Measurements from ENCODE around the gene CHRND.
"Not testable (repeated sequence)": the region's sequence is repeated elsewhere in the genome, so short reads cannot be mapped to it uniquely, and the experiment has no call there.

Gene CHRND

DNA sequence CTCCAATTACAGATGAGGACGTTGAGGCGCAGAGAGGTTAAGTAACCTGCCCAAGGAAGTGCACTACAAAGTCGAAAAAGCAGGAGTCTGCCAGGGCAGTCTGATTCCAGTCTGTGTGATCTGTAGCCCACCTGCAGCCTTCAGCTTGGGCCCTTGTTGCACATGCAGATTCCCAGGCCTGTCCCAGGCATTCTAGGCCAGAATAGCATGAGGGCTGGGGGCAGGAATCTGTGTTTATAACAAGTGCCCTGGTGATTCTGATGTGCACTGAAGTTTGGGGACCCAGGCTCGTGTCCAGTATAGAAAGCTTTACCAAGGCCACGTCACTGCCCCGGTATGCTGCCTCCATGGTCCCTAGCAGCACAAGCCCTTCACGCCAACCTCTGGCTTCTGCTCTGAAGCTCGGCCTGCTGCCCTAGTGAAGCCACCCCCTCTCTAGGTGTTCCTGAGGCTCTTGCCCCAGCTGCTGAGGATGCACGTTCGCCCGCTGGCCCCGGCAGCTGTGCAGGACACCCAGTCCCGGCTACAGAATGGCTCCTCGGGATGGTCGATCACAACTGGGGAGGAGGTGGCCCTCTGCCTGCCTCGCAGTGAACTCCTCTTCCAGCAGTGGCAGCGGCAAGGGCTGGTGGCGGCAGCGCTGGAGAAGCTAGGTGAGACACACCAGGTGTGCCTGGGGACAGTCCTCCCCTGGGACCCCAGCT lies 18.1 kb downstream of the CHRND start:
- no peak for DNase-seq

DNA sequence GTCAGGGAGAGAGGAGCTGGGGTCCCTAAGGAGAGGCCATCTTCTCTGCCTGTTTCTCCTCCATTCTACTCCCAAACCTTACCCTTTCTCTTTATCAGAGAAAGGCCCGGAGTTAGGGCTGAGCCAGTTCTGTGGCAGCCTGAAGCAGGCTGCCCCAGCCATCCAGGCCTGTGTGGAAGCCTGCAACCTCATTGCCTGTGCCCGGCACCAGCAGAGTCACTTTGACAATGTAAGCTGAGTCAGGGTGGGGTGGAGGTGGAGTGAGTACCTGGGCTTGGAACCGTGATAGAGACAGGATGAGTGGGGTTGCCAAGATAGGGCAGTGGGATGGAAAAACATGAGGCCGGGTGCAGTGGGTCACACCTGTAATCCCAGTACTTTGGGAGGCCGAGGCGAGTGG lies 18.7 kb downstream of the CHRND start:
- DNase-seq: no peak

GRCh38 chr2:232545511-232546375 lies 19.8 kb downstream of the CHRND start:
- no peak for DNase-seq

GRCh38 chr2:232547991-232548390 lies 22.0 kb downstream of the CHRND start:
- DNase-seq: no peak

GRCh38 chr2:232549655-232550353 lies 23.8 kb downstream of the CHRND start:
- DNase-seq: no peak

GRCh38 chr2:232550354-232551249 lies 24.6 kb downstream of the CHRND start, which contains the start of the genes EIF4E2 and TIGD1:
Gene EIF4E2 (plus strand): TSS chr2:232550689. CDS start chr2:232550725, 36 bp downstream.
Gene TIGD1 (minus strand): TSS chr2:232550557. CDS start chr2:232549882, 675 bp downstream.
- DNase-seq: peak; percentile 49

- no peak for DNase-seq
These were observed 25.3 kb downstream of the CHRND start for GRCh38 chr2:232551250-232551638.

GRCh38 chr2:232551776-232552175 lies 25.8 kb downstream of the CHRND start:
- no peak for DNase-seq

GRCh38 chr2:232556426-232556825 lies 30.5 kb downstream of the CHRND start:
- no peak for DNase-seq

DNA sequence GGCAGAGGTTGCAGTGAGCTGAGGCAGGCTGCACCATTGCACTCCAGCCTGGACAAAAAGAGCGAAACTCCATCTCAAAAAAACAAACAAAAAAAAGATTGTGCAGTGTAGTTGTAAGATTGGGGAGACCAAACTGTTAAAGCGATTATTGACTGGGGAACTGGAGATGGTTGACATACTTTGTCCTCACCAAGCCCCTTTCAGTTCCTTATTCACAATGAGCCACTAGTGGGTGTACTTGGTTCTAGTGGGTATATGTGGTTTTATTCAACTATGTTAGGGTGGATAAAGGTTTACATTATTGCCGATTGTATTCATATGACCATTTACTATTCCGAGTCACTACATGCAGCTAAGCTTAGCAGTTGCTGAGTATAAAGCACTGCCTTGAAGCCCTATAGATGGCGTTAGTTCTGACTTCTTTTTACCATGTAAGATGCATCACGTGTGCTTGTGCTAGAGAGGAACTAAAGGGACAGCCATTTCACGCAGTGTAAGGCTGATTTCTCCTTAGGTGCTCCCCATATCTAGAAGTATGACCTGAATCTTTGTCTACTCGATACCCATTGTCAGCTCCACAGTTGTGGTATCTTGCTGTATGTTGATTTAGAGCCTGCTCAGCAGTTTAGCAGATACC lies 36.7 kb downstream of the CHRND start:
- no peak for DNase-seq

- no peak for DNase-seq
These were observed 37.6 kb downstream of the CHRND start for GRCh38 chr2:232563580-232563979.

GRCh38 chr2:232567721-232568120 lies 41.8 kb downstream of the CHRND start:
- DNase-seq: no peak

DNA sequence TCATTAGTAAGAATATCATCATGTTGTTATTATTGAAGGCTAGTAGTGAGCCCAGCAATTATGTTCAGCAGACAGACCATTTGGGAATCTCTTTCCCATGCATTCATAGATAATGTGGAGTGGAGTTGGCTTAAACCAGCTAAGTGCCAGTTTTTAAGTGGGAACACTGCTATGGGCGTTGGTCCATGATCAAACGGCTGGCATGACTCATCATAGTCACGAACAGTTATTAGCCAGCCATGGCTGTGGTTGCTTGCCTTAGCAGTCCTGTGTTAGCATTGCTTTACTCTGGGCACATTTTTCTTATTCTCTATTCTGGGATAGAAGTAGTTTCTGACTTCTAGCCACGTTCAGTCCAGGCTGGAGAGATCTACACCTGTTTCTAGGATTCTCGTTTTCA lies 42.2 kb downstream of the CHRND start:
- DNase-seq: no peak

DNA sequence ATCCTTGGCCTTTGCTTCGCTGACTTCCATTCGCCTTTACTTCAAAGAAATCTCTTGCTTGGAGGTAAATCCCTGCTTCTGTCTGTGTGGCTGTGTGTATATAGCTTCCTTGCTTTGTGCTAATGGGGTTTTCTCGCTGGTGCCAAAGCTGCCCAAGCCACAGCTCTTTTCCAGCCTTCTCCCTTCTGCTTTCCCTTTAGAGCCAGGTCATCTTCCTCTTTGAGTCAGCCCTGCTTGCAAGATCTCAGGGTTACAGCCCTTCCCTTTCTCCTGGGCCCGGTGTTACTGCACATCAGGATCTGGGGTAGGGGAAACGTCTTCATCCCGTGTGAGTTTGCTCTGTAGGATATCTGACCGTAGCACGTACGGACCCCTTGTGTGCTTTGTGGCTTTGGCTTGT lies 43.6 kb downstream of the CHRND start:
- DNase-seq: no peak

DNA sequence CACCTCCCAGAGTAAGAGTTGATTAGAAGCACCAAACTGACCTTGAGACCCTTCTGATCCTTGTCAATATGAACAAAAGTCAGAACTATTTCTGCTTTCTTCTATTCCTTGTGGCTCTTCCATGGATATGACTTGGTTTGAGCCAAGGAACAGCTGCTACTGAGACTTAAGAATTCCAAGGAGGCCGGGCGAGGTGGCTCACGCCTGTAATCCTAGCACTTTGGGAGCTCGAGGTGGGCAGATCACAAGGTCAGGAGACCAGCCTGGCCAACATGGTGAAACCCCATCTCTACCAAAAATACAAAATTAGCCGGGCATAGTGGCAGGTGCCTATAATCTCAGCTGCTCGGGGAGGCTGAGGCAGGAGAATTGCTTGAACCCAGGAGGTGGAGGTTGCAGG lies 44.5 kb downstream of the CHRND start:
- not testable (repeated sequence) for DNase-seq

- DNase-seq: no peak
These were observed 45.1 kb downstream of the CHRND start for GRCh38 chr2:232571026-232571474.

- no peak for DNase-seq
These were observed 47.1 kb downstream of the CHRND start for GRCh38 chr2:232573042-232573441.

DNA sequence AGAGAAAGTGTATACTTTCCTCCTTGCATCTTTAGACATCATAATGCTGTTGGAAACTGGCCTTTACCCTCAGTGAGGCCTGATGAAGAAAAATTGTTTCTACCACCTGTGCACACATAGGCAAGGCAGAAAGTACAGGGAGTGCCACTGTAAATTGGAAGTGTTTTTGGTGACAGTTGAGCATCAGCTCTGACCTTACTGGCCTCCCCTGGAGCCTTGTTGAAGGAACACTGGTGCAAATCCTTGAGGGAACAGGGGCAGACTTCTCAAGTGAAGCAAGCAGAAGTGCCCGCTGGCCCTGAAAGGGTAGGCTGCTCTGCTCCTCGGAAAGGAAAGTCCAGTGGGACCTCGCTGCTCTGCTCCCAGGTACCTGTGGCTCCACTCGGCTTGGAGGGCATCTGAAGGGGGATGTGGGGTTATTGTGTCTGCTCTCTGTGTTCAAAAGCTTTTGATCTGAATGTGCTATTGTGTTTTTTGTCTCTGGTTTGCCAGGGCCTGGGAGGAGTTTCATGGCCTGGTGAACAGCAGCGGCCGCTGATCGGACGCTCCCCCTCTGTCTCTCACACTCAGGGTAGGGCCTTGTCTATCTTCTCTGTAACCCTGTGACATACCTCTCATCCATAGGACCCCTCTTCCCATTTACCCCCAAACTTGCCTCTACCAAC lies 47.9 kb downstream of the CHRND start:
- DNase-seq: no peak

DNA sequence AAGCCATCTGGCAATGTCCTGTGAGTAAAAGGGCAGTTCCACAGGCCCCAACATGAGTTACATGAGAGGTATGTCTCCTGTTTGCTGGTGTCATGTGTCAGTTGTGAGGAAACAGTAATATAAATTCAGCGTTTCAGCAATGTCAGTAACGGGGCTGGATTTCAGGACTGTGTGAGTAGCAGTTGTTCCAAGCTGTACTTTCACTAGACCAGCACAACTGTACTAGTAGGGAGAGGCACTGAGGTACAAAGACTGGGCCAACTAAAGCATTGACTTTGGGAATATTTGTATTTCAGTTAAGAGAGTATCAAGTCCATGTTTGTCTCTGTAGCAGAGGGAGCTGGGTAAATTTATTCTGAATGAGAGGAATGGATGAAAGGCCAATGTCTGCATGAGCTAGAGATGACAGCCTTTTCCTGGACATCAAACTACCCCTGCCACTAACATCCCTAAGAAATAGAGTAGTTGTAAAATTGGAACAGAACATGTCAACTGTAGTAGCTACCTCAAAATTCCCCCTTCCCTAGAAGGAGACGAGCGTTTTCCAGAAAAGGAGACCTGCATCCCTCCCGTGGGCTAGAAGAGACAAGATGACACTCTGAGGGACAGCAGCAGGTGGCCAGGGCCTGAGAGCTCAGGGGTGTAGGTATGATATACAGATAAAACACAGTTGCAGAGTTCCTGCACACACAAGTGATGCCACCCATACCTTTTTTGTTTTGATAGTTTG lies 48.9 kb downstream of the CHRND start:
- DNase-seq: no peak

DNA sequence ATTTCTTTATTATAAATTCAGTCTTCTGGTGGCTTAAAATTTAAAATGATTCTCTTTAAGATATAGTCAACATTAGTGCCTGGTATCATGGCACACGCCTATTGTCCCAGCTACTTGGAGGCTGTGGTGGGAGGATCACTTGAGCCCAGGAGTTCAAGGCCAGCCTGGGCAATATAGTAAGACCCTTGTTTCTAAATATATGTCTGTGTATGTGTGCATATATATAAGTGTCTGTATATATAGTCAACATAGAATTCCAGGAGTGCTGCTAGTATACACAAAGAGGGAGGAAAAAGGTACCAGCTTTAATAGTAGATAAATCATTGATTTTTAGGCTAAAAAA lies 49.4 kb downstream of the CHRND start:
- no peak for DNase-seq

- no peak for DNase-seq
These were observed 51.0 kb downstream of the CHRND start for GRCh38 chr2:232576995-232577394.
